NCI-H1092 treated with DMSO at 0.1 percent for 48 hours (cell line): ENCODE data around the gene ATP8A2.

ENCODE experiments used
- DNase-seq: peaks from one replicate; lab custom pipeline; 2025; lab: John Stamatoyannopoulos, UW

The ATP8A2 gene

DNA sequence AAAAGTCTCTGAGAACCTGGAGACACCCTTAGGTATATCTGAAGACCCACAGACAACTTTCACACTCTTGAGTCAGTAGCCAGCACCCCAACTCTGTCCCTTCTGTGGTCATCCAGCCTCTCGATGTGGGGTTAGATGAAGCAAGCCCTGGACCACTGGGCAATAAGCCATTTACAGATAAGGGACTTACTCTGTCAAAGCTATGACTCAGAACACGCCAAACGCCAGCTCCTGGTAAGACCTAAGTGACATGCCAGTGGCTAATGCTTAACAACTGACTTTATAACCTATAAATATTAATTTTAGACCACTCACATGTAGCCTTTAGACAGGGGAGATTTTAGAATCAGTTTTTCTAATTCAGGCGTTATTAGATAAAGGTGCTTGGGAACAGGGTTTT lies 594.3 kb downstream of the ATP8A2 start:
- DNase-seq: no peak

DNA sequence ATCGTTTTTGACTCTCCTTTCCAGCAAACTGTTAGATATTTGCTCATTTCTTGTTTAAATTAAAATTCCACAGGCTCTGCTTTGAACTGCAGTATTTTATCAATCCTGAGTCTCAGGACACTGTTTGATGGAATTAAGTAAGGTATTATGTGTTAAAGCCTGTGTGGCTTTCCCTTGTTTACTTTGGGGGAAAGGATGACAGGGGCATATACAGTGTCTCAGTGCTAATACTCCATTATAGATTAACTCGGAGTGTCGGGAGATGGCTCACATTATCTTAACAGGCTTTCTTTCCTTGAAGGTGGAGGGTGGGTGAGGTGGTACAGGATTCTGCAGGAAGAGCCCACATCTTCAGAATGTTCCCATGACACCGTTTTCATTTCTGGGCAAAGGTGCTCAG lies 595.4 kb downstream of the ATP8A2 start:
- DNase-seq: no peak

- DNase-seq: no peak
These were observed 599.3 kb downstream of the ATP8A2 start for GRCh38 chr13:25971047-25971446.

DNA sequence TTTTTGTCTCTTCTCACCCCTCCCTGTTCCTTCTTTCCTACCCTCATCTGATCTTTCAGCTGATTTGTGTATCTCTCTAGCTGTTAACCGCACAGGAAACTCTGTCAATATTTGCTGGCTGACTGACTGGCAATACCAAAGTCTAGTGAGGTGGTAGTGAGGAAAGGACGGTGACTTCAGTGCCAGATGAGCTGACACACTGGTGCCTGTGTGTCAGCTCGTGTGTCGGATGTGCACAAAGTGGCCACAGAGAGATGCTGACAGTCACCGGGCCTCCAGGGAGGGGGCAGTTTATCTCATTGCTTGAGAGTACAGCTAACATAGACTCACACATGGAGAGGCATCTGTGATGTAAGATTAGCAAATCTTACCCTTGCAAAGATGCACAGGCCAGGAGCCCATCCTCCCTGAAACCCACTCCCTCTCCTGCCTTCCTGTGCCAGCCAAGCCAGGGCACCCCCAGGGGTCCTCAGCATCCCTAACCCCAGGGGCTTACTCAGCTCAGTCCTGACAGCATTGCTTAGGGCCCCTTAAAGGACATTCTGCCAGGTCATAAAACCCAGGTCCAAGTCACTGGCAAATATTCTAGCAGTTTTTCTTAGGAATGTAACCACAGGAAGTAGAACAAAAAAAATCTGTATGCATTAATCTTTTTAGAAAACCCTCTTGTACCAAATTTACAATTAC lies 599.8 kb downstream of the ATP8A2 start:
- peak; percentile 43 for DNase-seq

DNA sequence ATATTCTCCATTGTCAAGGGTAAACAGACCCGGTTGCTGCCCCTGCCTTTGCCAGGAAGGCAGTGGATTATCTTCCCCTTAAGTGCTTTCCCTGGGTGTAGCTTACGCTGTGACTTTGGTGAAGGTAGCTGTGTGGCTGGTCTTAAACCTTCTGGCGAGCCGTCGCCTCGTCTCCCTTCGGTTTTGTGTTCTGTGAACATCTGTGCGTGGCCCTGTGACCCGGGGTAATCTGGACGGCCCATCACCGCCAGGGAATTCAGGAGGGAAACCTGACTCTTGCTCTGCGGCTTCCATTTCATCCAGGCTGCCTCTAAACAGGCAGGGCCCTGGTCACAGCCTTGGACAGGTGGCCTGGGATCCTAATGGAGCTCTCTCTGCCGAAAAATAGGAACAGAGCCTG lies 601.3 kb downstream of the ATP8A2 start:
- peak; percentile 83 for DNase-seq

- peak; percentile 77 for DNase-seq
These were observed 601.8 kb downstream of the ATP8A2 start for GRCh38 chr13:25973576-25973975.

DNA sequence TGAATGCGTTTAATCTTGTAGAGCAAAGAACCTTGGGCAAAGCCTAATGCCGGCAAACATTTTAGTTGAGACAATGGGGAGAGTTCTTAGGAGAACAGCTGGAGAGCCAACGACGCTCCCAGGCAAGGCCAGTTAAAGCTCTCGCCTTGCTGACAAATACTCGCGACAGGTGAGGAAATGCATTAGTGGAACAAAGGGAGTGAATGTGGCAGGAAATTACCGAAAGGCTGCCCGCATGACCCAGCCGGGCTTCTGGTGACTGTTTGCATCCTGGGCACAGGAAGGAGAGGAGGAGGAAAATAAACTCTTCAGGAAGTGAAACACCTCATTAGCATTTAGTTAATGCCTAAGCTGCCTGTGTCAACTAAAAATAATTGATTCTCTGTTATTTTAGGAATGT lies 605.4 kb downstream of the ATP8A2 start:
- DNase-seq: peak; percentile 86

GRCh38 chr13:25977671-25978070 lies 605.9 kb downstream of the ATP8A2 start:
- peak; percentile 18 for DNase-seq

DNA sequence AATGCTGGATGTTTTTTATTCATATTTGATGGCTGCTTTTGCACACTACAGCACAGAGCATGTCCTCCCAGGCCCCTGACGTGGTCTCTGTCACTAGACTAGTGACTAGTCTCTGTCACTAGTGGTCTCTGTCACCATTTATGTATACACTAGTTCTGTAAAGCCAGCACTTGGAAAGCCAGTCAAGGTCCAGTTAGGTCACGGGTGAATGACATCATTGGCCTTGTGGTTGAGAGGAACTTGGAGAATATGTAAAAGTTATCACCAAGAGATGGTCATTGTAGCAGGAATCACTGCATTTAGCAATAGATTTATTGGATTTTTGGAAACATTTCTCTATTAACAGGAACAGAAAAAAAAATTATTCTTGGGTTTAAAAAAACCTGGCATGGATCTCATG lies 607.2 kb downstream of the ATP8A2 start:
- DNase-seq: no peak

- no peak for DNase-seq
These were observed 607.6 kb downstream of the ATP8A2 start for GRCh38 chr13:25979371-25979770.

GRCh38 chr13:25980255-25980654 lies 608.5 kb downstream of the ATP8A2 start:
- peak; percentile 25 for DNase-seq

- DNase-seq: no peak
These were observed 609.3 kb downstream of the ATP8A2 start for GRCh38 chr13:25981060-25981459.

GRCh38 chr13:25982907-25983306 lies 611.1 kb downstream of the ATP8A2 start:
- no peak for DNase-seq

DNA sequence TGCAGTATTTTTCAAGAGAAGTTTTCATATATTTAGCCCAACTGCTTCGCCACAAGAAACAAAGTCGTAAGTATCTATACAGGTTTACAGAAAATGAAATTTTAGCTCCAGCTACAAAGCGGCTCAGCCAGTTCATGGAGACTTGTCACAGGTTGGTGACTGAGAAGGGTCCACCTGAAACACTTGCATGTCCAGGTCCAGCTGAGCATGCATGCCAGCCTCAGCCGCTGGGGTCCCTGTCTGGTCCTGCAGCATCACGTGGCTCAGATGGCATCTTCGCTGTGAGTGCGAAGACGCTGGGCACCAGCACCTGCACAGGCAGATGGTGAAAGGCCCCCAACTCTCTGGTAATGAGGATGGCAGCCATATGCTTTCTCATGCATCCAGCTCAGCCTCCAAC lies 616.2 kb downstream of the ATP8A2 start:
- no peak for DNase-seq

- no peak for DNase-seq
These were observed 616.9 kb downstream of the ATP8A2 start for GRCh38 chr13:25988661-25989060.

GRCh38 chr13:25990801-25991200 lies 619.0 kb downstream of the ATP8A2 start:
- no peak for DNase-seq

- no peak for DNase-seq
These were observed 620.3 kb downstream of the ATP8A2 start for GRCh38 chr13:25992076-25992475.

GRCh38 chr13:26007261-26008125 lies 635.7 kb downstream of the ATP8A2 start:
- DNase-seq: no peak

DNA sequence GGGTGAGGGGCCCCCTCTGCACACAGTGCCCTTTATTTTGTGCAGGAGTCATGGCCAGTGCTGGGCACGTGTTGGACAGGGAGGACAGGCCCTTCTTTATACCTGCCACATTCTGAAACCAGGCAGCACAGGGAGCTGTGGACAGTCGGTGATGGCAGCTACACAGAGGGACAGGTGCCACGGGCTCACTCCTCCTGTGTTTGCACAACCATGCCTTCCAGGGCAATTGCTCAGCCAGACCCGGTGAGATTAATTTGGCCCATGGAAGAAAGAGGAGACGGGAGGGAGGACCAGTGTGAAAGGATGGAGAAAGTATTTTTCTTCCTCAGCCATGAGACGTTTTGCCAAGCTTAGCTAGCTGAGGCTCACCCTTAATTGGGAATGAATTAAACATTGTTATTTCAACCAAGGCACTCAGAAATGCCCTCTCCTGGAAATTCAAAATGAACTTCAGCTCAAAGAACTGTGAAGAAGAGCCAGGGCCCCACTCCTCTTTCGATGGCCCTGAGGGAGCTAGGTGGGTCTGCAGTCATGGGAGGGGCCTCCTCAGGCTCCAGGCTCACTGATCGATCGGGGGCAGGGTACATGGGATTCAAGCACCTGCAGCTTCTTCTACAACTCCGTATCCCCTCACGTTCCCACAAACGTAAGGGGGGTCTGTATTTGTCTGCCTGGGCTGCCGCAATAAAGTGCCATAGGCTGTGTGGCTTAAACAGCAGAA lies 638.9 kb downstream of the ATP8A2 start:
- DNase-seq: peak; percentile 23

DNA sequence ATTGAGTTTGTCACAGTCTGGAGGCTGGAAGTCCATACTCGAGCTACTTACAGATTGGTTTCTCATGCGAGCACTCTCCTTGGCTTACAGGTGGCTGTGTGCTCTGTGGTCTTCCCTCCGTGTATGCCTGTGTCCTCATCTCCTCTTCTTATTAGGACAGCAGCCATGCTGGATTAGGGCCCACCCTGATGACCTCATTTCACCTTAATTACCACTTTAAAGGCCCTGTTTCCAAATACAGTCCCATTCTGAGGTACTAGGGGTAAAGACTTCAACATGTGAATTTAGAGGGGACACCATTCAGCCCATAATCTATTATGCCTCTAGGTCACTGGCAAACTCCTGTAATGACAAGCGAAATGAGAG lies 639.4 kb downstream of the ATP8A2 start:
- no peak for DNase-seq

- no peak for DNase-seq
These were observed 640.4 kb downstream of the ATP8A2 start for GRCh38 chr13:26011996-26012821.

DNA sequence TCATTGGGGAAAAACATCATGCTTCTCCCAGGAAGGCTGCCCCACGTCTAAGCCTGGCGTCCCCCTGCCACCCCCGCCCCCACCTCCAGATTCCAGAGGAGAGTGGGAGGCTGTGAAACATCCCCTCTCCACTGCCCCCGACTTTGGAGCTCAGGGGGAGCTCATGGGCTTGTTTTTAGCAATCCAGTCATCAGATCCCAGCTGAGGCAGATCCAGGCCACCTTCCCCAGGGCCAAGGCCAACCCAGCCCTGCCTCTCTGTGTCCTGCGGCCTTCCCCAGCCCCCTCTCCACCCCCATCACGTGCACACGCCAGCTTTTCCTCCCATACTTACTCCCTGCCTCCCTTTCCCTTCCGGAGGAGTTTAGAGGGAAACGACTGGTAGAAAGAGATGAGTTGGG lies 641.2 kb downstream of the ATP8A2 start:
- no peak for DNase-seq
